ENCODE data around the gene HRAS. TPM values are rescaled to one million over a fixed set of nuclear protein-coding genes. Genes with fewer than 3 reads are reported as not detected.

HRAS gene
- total RNA-seq, 2 donors from 2014 or later, result 64.8 to 68.2 TPM

DNA sequence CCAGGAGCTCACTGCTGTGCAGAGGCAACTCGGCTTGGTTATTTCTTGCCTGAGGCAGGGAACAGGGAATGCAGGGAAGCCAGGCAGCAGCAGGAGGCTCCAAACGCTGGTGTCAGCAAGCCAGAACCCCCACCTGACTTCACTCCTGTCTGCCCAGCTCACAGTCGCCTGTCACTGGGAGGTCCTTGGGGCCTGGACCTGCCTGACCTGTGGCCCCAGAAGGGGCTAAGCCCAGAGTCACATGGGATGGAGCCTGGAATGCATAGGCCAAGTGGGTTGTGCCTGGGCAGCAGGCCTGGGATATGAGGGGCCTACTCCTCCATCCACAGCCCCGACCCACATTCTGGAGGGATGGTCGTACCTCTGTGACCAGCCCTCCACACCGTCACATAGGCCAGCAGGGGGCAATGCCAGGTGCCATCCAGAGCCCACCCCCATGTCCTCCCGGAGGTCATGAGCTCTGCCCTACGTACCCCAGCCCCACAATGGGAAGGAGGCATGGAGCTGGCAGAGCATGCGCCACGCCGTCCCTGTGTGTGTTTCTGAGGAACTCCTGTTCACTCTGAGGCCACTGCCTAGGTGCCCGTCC lies 30.6 kb upstream of the HRAS start:
- H3K4me3 Mint-ChIP-seq, result no peak overlapping the region
- Histone ChIP-seq H3K27me3 (ENCODE audit: control insufficient read depth, insufficient read depth, low read length, poor library complexity, severe bottlenecking) (no peaks in the 10 kb centered on the region), H3K4me1 (ENCODE audit: control insufficient read depth, insufficient read depth, low read length) (peaks cover 7% of the 10 kb centered on the region), H3K36me3 (ENCODE audit: control insufficient read depth, insufficient read depth, low read length) (peaks cover 8% of the 10 kb centered on the region), H3K27ac (ENCODE audit: low read depth, low read length) (no peak overlapping the region), H3K9ac (ENCODE audit: extremely low read depth, low read length, poor library complexity, severe bottlenecking) (no peak overlapping the region), H3K9me3 (ENCODE audit: control insufficient read depth, low read length) (no peaks in the 10 kb centered on the region), H3K4me3 (ENCODE audit: low read length) (no peak overlapping the region)
- H3K9me3 Mint-ChIP-seq, result no peaks in the 10 kb centered on the region
- H3K27ac Mint-ChIP-seq, result no peak overlapping the region
- H3K4me1 Mint-ChIP-seq, result peaks cover 1% of the 10 kb centered on the region
- WGBS, 2 experiments (ENCODE audit: insufficient coverage in 1 of 2, insufficient read length in 1 of 2), result 81 to 85% methylated on average over 8 to 12 of the region's 12 CpGs
- TF ChIP-seq, protein P1, sequence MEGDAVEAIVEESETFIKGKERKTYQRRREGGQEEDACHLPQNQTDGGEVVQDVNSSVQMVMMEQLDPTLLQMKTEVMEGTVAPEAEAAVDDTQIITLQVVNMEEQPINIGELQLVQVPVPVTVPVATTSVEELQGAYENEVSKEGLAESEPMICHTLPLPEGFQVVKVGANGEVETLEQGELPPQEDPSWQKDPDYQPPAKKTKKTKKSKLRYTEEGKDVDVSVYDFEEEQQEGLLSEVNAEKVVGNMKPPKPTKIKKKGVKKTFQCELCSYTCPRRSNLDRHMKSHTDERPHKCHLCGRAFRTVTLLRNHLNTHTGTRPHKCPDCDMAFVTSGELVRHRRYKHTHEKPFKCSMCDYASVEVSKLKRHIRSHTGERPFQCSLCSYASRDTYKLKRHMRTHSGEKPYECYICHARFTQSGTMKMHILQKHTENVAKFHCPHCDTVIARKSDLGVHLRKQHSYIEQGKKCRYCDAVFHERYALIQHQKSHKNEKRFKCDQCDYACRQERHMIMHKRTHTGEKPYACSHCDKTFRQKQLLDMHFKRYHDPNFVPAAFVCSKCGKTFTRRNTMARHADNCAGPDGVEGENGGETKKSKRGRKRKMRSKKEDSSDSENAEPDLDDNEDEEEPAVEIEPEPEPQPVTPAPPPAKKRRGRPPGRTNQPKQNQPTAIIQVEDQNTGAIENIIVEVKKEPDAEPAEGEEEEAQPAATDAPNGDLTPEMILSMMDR (conservative IDR thresholded peaks at IDR 0.05), result no peak
- peaks cover 13% of the 10 kb centered on the region for H3K27me3 Mint-ChIP-seq (ENCODE audit: insufficient read depth)
- H3K36me3 Mint-ChIP-seq (ENCODE audit: low read depth), result peaks cover 13% of the 10 kb centered on the region
- peak; percentile 33 for DNase-seq

- Histone ChIP-seq H3K4me1 (ENCODE audit: control insufficient read depth, insufficient read depth, low read length) (peaks cover 9% of the 10 kb centered on the region), H3K27me3 (ENCODE audit: control insufficient read depth, insufficient read depth, low read length, poor library complexity, severe bottlenecking) (no peaks in the 10 kb centered on the region), H3K36me3 (ENCODE audit: control insufficient read depth, insufficient read depth, low read length) (peaks cover 8% of the 10 kb centered on the region), H3K27ac (ENCODE audit: low read depth, low read length) (no peak overlapping the region), H3K4me3 (ENCODE audit: low read length) (no peak overlapping the region), H3K9me3 (ENCODE audit: control insufficient read depth, low read length) (no peaks in the 10 kb centered on the region), H3K9ac (ENCODE audit: extremely low read depth, low read length, poor library complexity, severe bottlenecking) (no peak overlapping the region)
- no peak for DNase-seq
- TF ChIP-seq, protein P1 (conservative IDR thresholded peaks at IDR 0.05), result no peak
- Mint-ChIP-seq H3K27ac (no peak overlapping the region), H3K9me3 (no peaks in the 10 kb centered on the region), H3K4me3 (no peak overlapping the region), H3K36me3 (ENCODE audit: low read depth) (peaks cover 13% of the 10 kb centered on the region), H3K4me1 (peaks cover 6% of the 10 kb centered on the region), H3K27me3 (ENCODE audit: insufficient read depth) (peaks cover 6% of the 10 kb centered on the region)
- 92 to 97% methylated on average over 9 to 12 of the region's 12 CpGs for WGBS, 2 experiments (ENCODE audit: insufficient coverage in 1 of 2, insufficient read length in 1 of 2)
Observed at GRCh38 chr11:563812-564578, 28.6 kb upstream of the HRAS start.

GRCh38 chr11:563066-563811 lies 27.9 kb upstream of the HRAS start:
- Mint-ChIP-seq H3K9me3 (no peaks in the 10 kb centered on the region), H3K27me3 (ENCODE audit: insufficient read depth) (peaks cover 10% of the 10 kb centered on the region), H3K4me1 (peaks cover 6% of the 10 kb centered on the region), H3K27ac (no peak overlapping the region), H3K4me3 (no peak overlapping the region), H3K36me3 (ENCODE audit: low read depth) (peaks cover 13% of the 10 kb centered on the region)
- Histone ChIP-seq H3K36me3 (ENCODE audit: control insufficient read depth, insufficient read depth, low read length) (peaks cover 8% of the 10 kb centered on the region), H3K4me3 (ENCODE audit: low read length) (no peak overlapping the region), H3K27ac (ENCODE audit: low read depth, low read length) (no peak overlapping the region), H3K9ac (ENCODE audit: extremely low read depth, low read length, poor library complexity, severe bottlenecking) (no peak overlapping the region), H3K27me3 (ENCODE audit: control insufficient read depth, insufficient read depth, low read length, poor library complexity, severe bottlenecking) (peaks cover under 1% of the 10 kb centered on the region), H3K4me1 (ENCODE audit: control insufficient read depth, insufficient read depth, low read length) (peaks cover 9% of the 10 kb centered on the region), H3K9me3 (ENCODE audit: control insufficient read depth, low read length) (no peaks in the 10 kb centered on the region)
- DNase-seq, result no peak
- TF ChIP-seq, protein P1 (conservative IDR thresholded peaks at IDR 0.05), result no peak
- WGBS, 2 experiments (ENCODE audit: insufficient coverage in 1 of 2, insufficient read length in 1 of 2), result 91 to 96% methylated on average over 12 to 18 of the region's 18 CpGs
